Brain microvascular endothelial cell (primary cell): Measurements from ENCODE around the gene TPPP.

Experiments used
- DNase-seq: peaks from one replicate; pipeline ENCODE4 v3.0.0-alpha.2; 2020
- H3K27ac ChIP-seq: fragments of 250-450 bp; sonication (Bioruptor Pico); 2 replicates; pipeline ENCODE4 v1.5.1; 2020; ENCODE audit warnings: mild to moderate bottlenecking, moderate library complexity
- H3K27me3 ChIP-seq: fragments of 250-450 bp; sonication (Bioruptor Pico); replicated peaks from 2 replicates; pipeline ENCODE4 v1.5.1; 2020; ENCODE audit warnings: mild to moderate bottlenecking
- H3K36me3 ChIP-seq: fragments of 250-450 bp; sonication (Bioruptor Pico); replicated peaks from 2 replicates; pipeline ENCODE4 v1.5.1; 2020; ENCODE audit warnings: mild to moderate bottlenecking
- H3K4me3 ChIP-seq: 2 replicates; pipeline ENCODE4 v1.5.1; 2011; ENCODE audit warnings: low read depth, mild to moderate bottlenecking, control low read depth, low read length, moderate library complexity
- CTCF ChIP-seq: IDR thresholded peaks from 2 replicates; pipeline ENCODE4 v1.5.1; 2011; ENCODE audit warnings: low read depth, mild to moderate bottlenecking, moderate library complexity, low read length, control low read depth, inconsistent platforms; ENCODE audit errors: missing control alignments
- in situ Hi-C: cut with HindIII; loops from 2 replicates; pipeline ENCODE4 v1.10.0; 2017; ENCODE audit warnings: low sequenced_read_pairs, low pct_ligation_motif_present

The TPPP gene

GRCh38 chr5:622946-623522 is 70.1 kb downstream of the TPPP start:
- no peak for TF ChIP-seq CTCF
- in situ Hi-C loops = no loop called here
- H3K27me3 ChIP-seq = no peaks in the 10 kb centered on the region
- H3K36me3 ChIP-seq = no peaks in the 10 kb centered on the region
- no peak overlapping the region for H3K4me3 ChIP-seq
- H3K27ac ChIP-seq = no peak overlapping the region
- DNase-seq = no peak

- in situ Hi-C loops = no loop called here
- DNase-seq = no peak
- Histone ChIP-seq H3K36me3 (no peaks in the 10 kb centered on the region), H3K27ac (no peak overlapping the region), H3K4me3 (no peak overlapping the region), H3K27me3 (no peaks in the 10 kb centered on the region)
- TF ChIP-seq CTCF = no peak
Measured at GRCh38 chr5:622359-622758, 70.8 kb downstream of the TPPP start.

DNA sequence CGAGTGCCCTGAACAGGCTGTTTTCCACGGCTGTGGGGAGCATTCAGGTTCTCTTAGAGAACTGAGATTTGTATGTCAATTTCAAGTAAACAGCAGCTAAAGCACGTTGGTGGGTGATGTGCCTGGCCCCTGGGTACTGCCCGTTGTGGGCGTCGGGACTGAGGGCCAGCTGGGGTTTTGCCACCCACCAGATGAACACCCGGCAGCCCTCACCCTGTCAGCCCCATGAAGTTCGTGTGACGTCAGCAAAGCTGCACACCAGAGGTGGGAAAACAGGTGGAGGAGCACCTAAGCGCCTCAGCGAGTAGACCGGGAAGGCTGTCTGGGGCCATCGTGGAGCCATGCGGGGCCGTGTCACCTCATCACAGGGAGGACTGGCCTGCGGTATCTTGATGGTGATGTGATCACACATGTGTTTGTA is 71.8 kb downstream of the TPPP start:
- in situ Hi-C loops = no loop called here
- H3K4me3 ChIP-seq = no peak overlapping the region
- H3K36me3 ChIP-seq = no peaks in the 10 kb centered on the region
- H3K27me3 ChIP-seq = no peaks in the 10 kb centered on the region
- DNase-seq = no peak
- no peak overlapping the region for H3K27ac ChIP-seq
- TF ChIP-seq CTCF = no peak

DNA sequence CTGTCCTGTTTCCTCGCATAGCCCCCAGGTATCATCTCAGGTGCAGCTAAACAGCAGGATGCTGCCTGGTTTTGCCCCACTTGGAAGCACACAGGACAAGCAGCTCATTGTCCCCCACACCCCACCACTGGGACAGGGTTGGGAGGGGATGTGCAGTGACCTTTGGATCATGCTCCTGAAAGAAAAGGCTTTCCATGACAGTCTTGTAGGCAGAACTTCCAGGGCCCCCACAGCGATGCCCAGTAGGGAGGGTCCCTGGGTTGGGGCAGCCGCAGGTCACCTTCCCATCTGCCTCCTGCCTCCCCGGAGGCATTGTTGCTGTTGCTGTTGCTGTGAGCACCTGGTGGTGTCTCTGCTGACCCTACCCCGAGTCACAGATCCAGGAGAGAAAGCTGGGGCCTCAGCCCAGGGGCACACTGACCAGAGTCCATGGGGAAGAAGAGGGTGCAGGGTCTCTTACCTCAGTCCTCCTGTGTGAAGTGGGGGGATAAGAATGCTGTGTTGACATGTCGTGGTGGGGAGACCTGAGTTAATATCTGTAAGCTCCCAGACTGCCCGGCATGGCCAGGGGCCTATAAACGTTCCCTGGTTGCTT is 72.5 kb downstream of the TPPP start:
- in situ Hi-C loops = no loop called here
- no peaks in the 10 kb centered on the region for H3K36me3 ChIP-seq
- no peak overlapping the region for H3K4me3 ChIP-seq
- no peaks in the 10 kb centered on the region for H3K27me3 ChIP-seq
- DNase-seq = no peak
- TF ChIP-seq CTCF = no peak
- H3K27ac ChIP-seq = no peak overlapping the region

GRCh38 chr5:620152-620551 is 73.0 kb downstream of the TPPP start:
- Histone ChIP-seq H3K36me3 (no peaks in the 10 kb centered on the region), H3K27ac (no peak overlapping the region), H3K27me3 (no peaks in the 10 kb centered on the region), H3K4me3 (no peak overlapping the region)
- TF ChIP-seq CTCF = no peak
- no peak for DNase-seq
- in situ Hi-C loops = no loop called here

DNA sequence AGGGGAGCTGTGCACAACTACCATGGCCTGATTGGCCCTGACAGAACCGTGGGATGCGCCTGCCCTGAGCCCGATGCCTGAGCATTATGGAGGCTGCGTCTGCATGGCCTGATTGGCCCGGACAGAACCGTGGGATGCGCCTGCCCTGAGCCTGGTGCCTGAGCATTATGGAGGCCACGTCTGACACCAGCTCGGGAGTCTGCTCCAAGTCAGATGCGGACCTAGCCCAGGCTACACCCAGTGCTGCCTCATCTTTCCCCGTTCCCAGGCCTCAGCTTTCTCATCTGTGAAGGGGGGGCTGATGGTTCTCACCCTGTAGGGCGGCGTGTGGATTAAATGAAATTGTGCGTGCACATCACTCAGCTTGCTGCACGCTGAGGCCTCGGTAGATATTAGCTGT is 73.7 kb downstream of the TPPP start:
- H3K27ac ChIP-seq = no peak overlapping the region
- TF ChIP-seq CTCF = no peak
- no peaks in the 10 kb centered on the region for H3K27me3 ChIP-seq
- DNase-seq = no peak
- H3K4me3 ChIP-seq = no peak overlapping the region
- in situ Hi-C loops = no loop called here
- no peaks in the 10 kb centered on the region for H3K36me3 ChIP-seq
